ENCODE results near the gene KIF3A.

The KIF3A gene

DNA sequence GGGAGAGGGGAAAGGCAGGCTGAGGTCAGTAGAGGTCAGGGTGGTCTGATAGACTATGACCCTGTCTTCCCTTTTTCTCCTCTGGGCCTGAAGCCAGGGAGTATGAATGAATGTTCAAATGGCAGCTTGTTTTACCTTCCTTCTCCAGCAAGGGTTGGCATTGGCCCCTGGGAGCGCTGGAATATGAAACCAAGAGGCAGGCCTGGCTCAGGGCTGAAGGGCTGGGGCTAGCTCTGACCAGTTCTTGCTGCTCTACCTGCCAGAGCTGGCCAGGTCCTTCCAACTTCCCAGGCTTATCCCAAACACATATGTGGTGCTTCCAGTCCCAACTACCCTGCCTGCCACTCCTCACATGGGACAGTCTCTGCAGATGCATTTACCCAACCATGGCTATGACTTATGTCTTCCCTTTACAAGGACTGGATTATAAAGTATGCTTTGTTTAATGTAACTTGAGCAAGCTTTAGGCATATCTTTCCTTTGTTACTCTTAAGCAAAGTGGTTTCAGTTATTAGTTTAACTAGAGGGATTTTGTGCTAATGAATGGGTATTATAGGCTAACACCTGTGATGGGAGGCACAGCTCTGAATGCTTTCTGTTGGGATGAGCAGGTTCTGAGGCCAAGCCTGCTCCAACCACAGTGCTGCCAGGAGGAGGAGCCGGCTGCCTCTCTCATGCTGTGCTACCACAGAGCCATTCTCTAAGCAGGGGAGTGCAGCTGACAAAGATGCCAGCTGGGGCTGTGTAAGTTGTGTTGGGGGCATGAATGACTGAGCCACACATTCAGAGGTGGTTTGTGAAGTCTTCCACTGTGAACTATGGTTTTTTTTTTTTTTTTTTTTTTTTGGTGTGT lies 16.0 kb upstream of the KIF3A start:
- no peak for DNase-seq (ENCODE audit: low read depth)

DNA sequence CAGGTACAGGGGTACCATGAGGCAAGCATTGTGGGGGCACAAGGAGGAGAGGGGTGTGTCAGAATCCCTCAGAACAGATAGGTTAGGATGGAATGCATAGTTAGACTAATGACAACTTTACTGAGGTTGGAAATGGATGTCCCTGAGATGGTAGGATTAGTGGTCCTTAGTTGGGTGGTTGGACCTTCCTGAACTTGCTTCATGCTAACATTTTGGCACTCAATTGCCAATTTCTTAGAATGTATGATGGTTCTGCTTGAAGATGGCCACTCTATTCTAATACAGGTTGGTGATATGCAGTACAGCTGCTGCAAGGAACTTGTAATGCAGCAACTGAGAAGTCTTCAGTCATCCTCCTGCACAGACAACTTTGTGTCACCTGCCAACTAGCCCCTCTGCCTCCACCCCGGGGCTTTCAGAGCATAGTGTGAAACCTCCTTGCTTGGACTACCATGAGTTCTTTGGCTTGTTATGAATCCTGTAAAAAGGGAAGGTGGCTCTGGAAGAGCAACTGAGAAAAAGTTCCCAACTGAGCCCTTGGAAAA lies 15.3 kb upstream of the KIF3A start:
- no peak for DNase-seq (ENCODE audit: low read depth)

- no peak for DNase-seq (ENCODE audit: low read depth)
Measured at GRCh38 chr5:132751971-132752580, 14.7 kb upstream of the KIF3A start.

- DNase-seq (ENCODE audit: low read depth): no peak
Measured at GRCh38 chr5:132751444-132751843, 14.1 kb upstream of the KIF3A start.

- no peak for DNase-seq (ENCODE audit: low read depth)
Measured at GRCh38 chr5:132750471-132751230, 13.3 kb upstream of the KIF3A start.

GRCh38 chr5:132749506-132749905 lies 12.2 kb upstream of the KIF3A start:
- DNase-seq (ENCODE audit: low read depth): no peak

DNA sequence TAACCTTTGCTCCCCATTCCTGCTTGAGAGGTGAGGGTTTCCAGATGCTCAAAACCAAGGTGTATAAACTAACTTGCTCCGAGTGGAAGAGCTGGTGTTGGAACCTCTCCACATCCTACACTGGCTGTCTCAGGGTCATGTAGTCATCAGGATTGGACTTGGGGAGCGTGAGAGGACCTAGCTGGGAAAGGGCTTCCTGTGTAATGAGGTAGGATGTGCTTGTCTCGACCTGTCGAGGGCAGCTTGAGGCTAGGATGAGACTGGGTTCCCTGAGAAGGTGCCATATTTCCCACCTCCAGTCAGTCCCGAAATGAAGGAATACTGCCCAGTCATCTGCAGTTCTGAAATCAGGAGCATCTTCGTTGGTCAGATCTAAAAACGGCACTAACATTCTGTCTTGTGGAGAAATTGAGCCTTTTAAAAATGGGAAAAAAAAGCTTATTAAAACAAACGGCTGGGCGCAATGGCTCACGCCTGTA lies 11.2 kb upstream of the KIF3A start:
- no peak for DNase-seq (ENCODE audit: low read depth)

DNA sequence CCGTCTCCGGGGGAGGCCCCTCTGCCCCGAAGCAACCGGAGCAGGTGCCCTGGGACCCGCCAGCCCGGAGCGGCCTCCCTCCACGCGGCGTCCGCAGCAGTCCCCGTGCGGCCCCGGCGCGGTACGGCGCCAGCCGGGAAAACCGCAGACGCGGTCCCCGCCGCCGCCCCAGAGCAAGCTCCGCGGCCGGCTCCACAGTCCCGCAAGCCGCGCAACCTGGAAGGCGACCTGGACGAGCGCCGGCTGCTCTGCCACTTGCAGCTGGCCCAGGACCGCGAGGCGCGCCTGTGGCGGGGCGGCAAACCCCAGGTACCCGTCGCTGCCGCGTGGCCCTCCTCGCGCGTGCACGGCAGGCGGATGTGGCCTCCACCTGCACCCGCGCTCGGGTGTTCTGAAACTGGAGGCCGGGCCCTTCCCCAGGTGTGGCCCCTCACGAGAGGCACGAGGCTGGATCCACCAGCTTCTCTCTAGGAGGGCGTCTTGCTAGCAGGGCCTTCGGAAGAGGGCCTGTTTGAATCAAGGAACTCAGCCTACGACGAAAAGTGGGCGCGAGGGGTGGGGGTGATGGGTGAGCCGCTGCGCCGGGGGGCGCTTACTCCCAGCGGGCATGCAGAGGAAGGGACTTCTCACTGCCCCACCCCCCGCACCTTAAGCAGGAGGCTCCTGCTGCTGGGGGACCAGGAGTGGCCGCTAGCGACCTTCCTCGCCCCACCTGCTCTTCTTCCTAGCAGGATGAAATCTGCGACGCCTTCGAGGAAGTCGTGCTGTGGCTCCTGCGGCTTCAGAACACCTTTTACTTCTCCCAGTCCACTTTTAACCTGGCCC lies 10.5 kb upstream of the KIF3A start:
- no peak for DNase-seq (ENCODE audit: low read depth)

GRCh38 chr5:132746954-132747615 lies 9.7 kb upstream of the KIF3A start, which contains the start of gene CCNI2:
Gene CCNI2, plus strand, starts transcription at chr5:132747426. Its CDS starts 70 bp downstream, at chr5:132747496.
- DNase-seq (ENCODE audit: low read depth): no peak

- no peak for DNase-seq (ENCODE audit: low read depth)
Measured at GRCh38 chr5:132746592-132746953, 9.2 kb upstream of the KIF3A start.

DNA sequence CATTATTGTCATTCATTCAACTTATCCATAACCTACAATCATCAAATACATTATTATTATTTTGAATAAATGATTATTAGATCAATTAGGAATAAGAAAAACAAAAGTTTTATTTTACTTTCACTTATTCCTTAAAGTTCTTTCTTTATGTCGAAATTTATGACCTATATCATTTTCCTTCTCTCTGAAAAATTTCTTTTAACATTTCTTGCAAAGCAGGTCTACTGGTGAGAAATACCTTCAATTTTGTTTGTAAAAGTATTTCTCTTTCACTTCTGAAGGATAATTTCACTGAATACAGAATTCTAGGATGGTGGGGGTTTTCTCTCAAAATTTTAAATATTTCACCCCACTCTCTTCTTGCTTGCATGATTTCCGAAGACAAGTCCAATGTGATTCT lies 7.3 kb upstream of the KIF3A start:
- no peak for DNase-seq (ENCODE audit: low read depth)

DNA sequence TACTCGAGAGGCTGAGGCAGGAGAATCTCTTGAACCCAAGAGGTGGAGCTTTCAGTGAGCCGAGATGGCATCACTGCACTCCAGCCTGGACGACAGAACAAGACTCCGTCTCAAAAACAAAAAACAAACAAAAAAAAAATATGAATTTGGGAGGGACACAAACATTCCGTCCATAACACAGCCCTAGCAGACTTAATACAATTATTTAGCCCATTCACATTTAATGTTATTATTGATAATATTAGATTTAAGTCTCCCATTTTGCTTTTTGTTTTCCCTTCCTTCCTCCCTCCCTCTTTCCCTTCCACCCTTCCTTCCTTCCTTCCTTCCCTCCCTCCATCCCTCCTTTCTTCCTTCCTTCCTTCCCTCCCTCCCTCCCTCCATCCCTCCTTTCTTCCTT lies 5.3 kb upstream of the KIF3A start:
- DNase-seq (ENCODE audit: low read depth): no peak

GRCh38 chr5:132742158-132742557 lies 4.8 kb upstream of the KIF3A start:
- DNase-seq (ENCODE audit: low read depth): no peak

- no peak for DNase-seq (ENCODE audit: low read depth)
Measured at GRCh38 chr5:132739232-132739631, 1.9 kb upstream of the KIF3A start.

DNA sequence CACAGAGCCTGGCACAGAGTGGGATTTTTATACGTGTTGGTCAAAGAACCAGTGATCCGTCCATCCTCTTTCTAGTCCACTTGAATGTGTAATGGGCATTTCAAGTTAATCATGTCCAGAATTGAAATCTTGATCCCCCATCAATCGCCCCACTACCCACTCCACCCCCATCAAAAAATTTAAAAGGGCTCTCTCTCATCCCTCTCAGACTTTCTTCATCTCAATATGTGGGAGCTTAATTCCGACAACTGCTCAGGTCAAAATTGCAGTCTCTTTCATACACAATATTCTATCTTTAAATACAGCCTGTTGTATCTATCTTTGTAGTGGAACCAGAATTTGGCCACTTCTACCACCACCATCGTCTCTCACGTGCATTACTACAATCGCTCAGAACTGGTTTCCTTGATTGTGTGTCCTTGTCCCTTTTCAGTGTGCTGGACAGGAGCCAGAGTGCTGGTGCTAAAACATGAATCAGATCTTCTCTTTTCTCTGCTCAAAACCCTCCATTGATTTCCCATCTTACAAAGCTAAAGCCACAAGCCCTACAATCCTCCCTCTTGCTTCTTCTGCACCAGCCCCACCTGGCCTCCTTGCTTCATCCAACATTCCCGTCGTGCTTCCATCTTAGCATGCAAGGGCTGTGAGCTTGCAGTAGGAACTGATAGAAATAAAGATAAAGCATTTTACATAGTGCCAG lies 786 bp upstream of the KIF3A start:
- DNase-seq (ENCODE audit: low read depth): no peak

DNA sequence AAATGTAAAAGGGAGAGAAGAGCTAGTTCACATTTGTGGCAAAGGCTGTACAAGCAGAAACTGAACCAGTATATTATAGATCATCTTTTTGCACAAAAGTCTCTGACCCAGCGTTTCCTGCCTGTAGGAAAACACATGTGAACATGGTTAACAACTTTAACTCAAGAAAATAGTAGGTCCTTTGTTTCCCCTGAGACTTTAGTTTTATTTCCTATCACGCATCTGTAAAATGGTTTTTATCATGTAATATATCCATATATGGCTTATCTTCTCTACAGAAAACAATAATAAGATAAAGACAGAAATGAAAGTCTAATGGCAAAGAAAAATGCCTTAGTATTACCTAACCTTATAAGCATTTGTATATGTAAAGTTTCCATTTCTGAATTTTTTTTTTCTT lies 2.7 kb downstream of the KIF3A start:
- DNase-seq (ENCODE audit: low read depth): no peak

DNA sequence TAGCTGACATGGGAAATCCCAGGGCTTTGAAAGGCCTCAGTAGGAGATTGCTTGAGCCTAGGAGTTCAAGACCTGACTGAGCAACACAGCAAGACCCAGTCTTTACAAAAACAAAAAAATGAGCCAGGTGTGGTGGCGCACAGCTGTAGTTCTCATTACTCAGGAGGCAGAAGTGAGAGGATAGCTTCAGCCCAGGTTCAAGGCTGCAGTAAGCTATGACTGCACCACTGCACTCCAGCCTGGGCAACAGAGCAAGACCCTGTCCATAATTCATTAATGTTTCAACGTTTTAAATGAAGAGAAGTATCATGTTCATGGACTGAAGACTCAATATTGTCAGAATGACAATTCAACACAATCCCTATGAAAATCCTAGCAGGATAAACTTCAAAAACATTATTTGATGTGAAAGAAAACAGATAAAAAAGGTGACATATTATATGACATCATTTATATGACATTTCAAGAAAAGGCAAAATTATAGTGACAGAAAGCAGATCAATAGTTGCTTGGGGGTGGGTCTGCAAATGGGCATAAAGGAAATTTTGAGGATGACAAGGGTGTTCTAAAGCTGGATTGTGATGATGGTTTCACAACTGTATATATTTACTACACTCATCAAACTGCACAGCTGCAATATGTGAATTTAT lies 3.7 kb downstream of the KIF3A start:
- DNase-seq (ENCODE audit: low read depth): no peak

DNA sequence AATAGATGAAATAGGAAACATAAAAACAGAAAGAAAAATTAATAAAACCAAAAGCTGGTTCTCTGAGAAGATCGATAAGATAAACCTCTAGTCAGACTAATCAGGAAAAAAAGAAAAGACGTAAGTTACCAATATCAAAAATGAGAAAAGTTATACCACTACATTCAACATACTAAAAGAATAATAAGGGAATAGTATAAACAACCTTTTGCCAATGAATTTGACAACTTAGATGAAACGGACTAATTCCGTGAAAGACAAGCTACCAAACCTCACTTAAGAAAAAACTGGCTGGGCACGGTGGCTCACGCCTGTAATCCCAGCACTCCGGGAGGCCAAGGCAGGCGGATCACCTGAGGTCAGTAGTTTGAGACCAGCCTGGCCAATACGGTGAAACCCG lies 7.5 kb downstream of the KIF3A start:
- DNase-seq (ENCODE audit: low read depth): no peak

GRCh38 chr5:132725745-132726144 lies 11.6 kb downstream of the KIF3A start:
- DNase-seq (ENCODE audit: low read depth): no peak

Data from HS-27A (cell line).